Neural crest cell (in vitro differentiated cells): ENCODE data around the gene HIPK3. TPM values are rescaled to one million over a fixed set of nuclear protein-coding genes. Genes with fewer than 3 reads are reported as not detected.
A peak's percentile ranks its signal among the peaks of the same experiment; 100 is the strongest.

Experiments
- DNase-seq: peaks from one replicate; pipeline ENCODE4 v3.0.0; 2021; ENCODE audit warnings: low read depth, mixed read lengths, low spot score
- H3K27ac Mint-ChIP-seq: one replicate; pipeline ENCODE4 v1.8.0; 2021; ENCODE audit warnings: mild to moderate bottlenecking, mixed read lengths; ENCODE audit not compliant: unreplicated experiment
- H3K27me3 Mint-ChIP-seq: 2 replicates; pipeline ENCODE4 v1.8.0; 2021; ENCODE audit warnings: low read depth, mild to moderate bottlenecking, mixed read lengths
- H3K36me3 Mint-ChIP-seq: 2 replicates; pipeline ENCODE4 v1.8.0; 2021; ENCODE audit warnings: low read depth, mild to moderate bottlenecking, mixed read lengths
- H3K4me1 Mint-ChIP-seq: 2 replicates; pipeline ENCODE4 v1.8.0; 2021; ENCODE audit warnings: mixed read lengths
- H3K4me3 Mint-ChIP-seq: one replicate; pipeline ENCODE4 v1.8.0; 2021; ENCODE audit warnings: mild to moderate bottlenecking, mixed read lengths
- H3K9me3 Mint-ChIP-seq: 2 replicates; pipeline ENCODE4 v1.8.0; 2021; ENCODE audit warnings: mixed read lengths
- CTCF ChIP-seq: fragments of 200-600 bp; sonication (generic); conservative IDR thresholded peaks from 2 replicates; pipeline ENCODE4 v1.5.0; 2021; ENCODE audit warnings: antibody characterized with exemption, mild to moderate bottlenecking
- long read RNA-seq: library from polyadenylated mRNA; unstranded; transcript quantifications from one replicate; pipeline ENCODE4 v2.0.0, GENCODE V29; 2020
- total RNA-seq: library from RNA; stranded (reverse); gene quantifications from 2 replicates; pipeline ENCODE4 v1.2.1, GENCODE V29; 2021

The HIPK3 gene
- 33.8 and 39.0 TPM in 2 replicates for total RNA-seq
- long read RNA-seq, partial matches to known transcripts, result 4 of 4 reads
- long read RNA-seq, other reads (novel, unspliced or antisense), result 0 of 4 reads

GRCh38 chr11:33257160-33257896, at the start of gene HIPK3:
Gene HIPK3, plus strand, starts transcription at chr11:33257381.
- peak; percentile 45 for TF ChIP-seq CTCF
- peaks cover 2% of the 10 kb centered on the region for H3K36me3 Mint-ChIP-seq
- H3K27ac Mint-ChIP-seq, result peak within 1 kb of the TSS; percentile 97
- H3K4me1 Mint-ChIP-seq, result peaks cover 52% of the 10 kb centered on the region
- DNase-seq, result peak; percentile 73
- H3K4me3 Mint-ChIP-seq, result peak within 1 kb of the TSS; percentile 94
- no peaks in the 10 kb centered on the region for H3K9me3 Mint-ChIP-seq
- no peaks in the 10 kb centered on the region for H3K27me3 Mint-ChIP-seq

- H3K9me3 Mint-ChIP-seq, result peaks cover 3% of the 10 kb centered on the region
- no peak for TF ChIP-seq CTCF
- no peaks in the 10 kb centered on the region for H3K27me3 Mint-ChIP-seq
- peaks cover 11% of the 10 kb centered on the region for H3K4me1 Mint-ChIP-seq
- H3K27ac Mint-ChIP-seq, result peak overlapping the region; percentile 5
- H3K4me3 Mint-ChIP-seq, result no peak overlapping the region
- H3K36me3 Mint-ChIP-seq, result no peaks in the 10 kb centered on the region
- DNase-seq, result no peak
Measured at GRCh38 chr11:33207408-33207985, 49.7 kb upstream of the HIPK3 start.

GRCh38 chr11:33208150-33208549, 49.0 kb upstream of the HIPK3 start:
- no peaks in the 10 kb centered on the region for H3K36me3 Mint-ChIP-seq
- no peak for TF ChIP-seq CTCF
- DNase-seq, result no peak
- peaks cover 11% of the 10 kb centered on the region for H3K4me1 Mint-ChIP-seq
- no peak overlapping the region for H3K27ac Mint-ChIP-seq
- H3K27me3 Mint-ChIP-seq, result no peaks in the 10 kb centered on the region
- peaks cover 3% of the 10 kb centered on the region for H3K9me3 Mint-ChIP-seq
- no peak overlapping the region for H3K4me3 Mint-ChIP-seq

- TF ChIP-seq CTCF, result no peak
- DNase-seq, result no peak
- peaks cover 11% of the 10 kb centered on the region for H3K4me1 Mint-ChIP-seq
- H3K36me3 Mint-ChIP-seq, result peaks cover 3% of the 10 kb centered on the region
- H3K27ac Mint-ChIP-seq, result no peak overlapping the region
- H3K4me3 Mint-ChIP-seq, result no peak overlapping the region
- peaks cover 8% of the 10 kb centered on the region for H3K9me3 Mint-ChIP-seq
- no peaks in the 10 kb centered on the region for H3K27me3 Mint-ChIP-seq
Measured at GRCh38 chr11:33211153-33211552, 46.0 kb upstream of the HIPK3 start.

- H3K36me3 Mint-ChIP-seq, result peaks cover 3% of the 10 kb centered on the region
- peaks cover 8% of the 10 kb centered on the region for H3K9me3 Mint-ChIP-seq
- no peak overlapping the region for H3K27ac Mint-ChIP-seq
- no peak for TF ChIP-seq CTCF
- H3K4me3 Mint-ChIP-seq, result no peak overlapping the region
- peaks cover 11% of the 10 kb centered on the region for H3K4me1 Mint-ChIP-seq
- no peak for DNase-seq
- H3K27me3 Mint-ChIP-seq, result no peaks in the 10 kb centered on the region
Measured at GRCh38 chr11:33211580-33211979, 45.6 kb upstream of the HIPK3 start.
